PC-3 (cell line): ENCODE measurements around the gene MRPL37.

Experiments
- EZH2 ChIP-seq: fragments of 300-600 bp; sonication (generic); IDR thresholded peaks from one replicate; pipeline ENCODE4 v1.6.1; 2017; ENCODE audit warnings: antibody characterized with exemption, mild to moderate bottlenecking, low read length; ENCODE audit not compliant: unreplicated experiment
- TF ChIP-seq, protein P1 (sequence below): fragments of 300-600 bp; sonication (generic); conservative IDR thresholded peaks from 2 replicates; pipeline ENCODE4 v1.5.1; 2017; ENCODE audit warnings: antibody characterized with exemption, low read depth, mild to moderate bottlenecking, low read length

DNA sequence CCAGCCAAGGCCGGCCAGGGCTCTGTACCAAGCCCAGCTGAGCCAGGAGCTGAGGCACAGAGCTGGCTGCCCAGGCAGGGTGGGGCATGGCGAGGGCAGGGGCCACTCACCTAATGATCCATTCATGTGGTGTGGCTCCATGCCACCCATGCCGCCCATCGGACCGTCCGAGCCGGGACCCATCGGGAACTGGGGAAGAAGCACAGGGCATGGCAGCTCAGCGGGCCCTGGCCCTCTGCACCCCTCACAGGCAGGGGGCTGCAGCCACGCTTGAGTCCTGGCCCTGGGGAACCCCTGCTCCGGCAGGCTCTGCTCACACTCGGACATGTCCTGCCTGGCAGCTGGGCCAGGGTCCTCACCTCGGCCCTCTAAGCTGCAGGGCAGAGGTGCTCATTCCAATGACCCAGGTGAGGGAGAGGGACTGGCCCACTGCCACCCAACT lies 28.7 kb downstream of the MRPL37 start:
- TF ChIP-seq, protein P1, sequence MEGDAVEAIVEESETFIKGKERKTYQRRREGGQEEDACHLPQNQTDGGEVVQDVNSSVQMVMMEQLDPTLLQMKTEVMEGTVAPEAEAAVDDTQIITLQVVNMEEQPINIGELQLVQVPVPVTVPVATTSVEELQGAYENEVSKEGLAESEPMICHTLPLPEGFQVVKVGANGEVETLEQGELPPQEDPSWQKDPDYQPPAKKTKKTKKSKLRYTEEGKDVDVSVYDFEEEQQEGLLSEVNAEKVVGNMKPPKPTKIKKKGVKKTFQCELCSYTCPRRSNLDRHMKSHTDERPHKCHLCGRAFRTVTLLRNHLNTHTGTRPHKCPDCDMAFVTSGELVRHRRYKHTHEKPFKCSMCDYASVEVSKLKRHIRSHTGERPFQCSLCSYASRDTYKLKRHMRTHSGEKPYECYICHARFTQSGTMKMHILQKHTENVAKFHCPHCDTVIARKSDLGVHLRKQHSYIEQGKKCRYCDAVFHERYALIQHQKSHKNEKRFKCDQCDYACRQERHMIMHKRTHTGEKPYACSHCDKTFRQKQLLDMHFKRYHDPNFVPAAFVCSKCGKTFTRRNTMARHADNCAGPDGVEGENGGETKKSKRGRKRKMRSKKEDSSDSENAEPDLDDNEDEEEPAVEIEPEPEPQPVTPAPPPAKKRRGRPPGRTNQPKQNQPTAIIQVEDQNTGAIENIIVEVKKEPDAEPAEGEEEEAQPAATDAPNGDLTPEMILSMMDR = no peak
- no peak for TF ChIP-seq EZH2
